GM23338 (cell line): Measurements from ENCODE around the gene SPX. TPM values are rescaled to one million over a fixed set of nuclear protein-coding genes. Genes with fewer than 3 reads are reported as not detected.

Source experiments
- ATAC-seq: fragments of 200-7000 bp; cut with Tn5 transposase; 3 replicates; pipeline ENCODE4 v1.9.1; 2020
- DNase-seq: peaks from one replicate; pipeline ENCODE4 v3.0.0-alpha.2; 2015; ENCODE audit warnings: low spot score
- H2AFZ ChIP-seq: fragments of 200-600 bp; sonication (generic); 2 replicates; pipeline ENCODE4 v1.8.0; 2016; ENCODE audit warnings: antibody characterized with exemption, mild to moderate bottlenecking, moderate library complexity
- H3F3A ChIP-seq: fragments of 200-600 bp; sonication (generic); replicated peaks from 2 replicates; pipeline ENCODE4 v1.8.0; 2017; ENCODE audit warnings: antibody characterized with exemption, mixed run types, low read depth
- H3K27ac ChIP-seq: fragments of 200-600 bp; sonication (generic); 2 replicates; pipeline ENCODE4 v1.6.1; 2016; ENCODE audit warnings: low read depth
- H3K27me3 ChIP-seq: fragments of 200-600 bp; sonication (generic); 2 replicates; pipeline ENCODE4 v1.8.0; 2016; ENCODE audit warnings: mild to moderate bottlenecking, mixed run types, moderate library complexity; ENCODE audit not compliant: insufficient read depth
- H3K36me3 ChIP-seq: fragments of 200-600 bp; sonication (generic); 2 replicates; pipeline ENCODE4 v1.8.0; 2016; ENCODE audit warnings: mild to moderate bottlenecking; ENCODE audit not compliant: insufficient read depth
- H3K4me1 ChIP-seq: fragments of 200-600 bp; sonication (generic); 2 replicates; pipeline ENCODE4 v1.8.0; 2016; ENCODE audit warnings: mild to moderate bottlenecking, moderate library complexity; ENCODE audit not compliant: insufficient read depth
- H3K4me2 ChIP-seq: fragments of 200-600 bp; sonication (generic); 2 replicates; pipeline ENCODE4 v1.7.1; 2017; ENCODE audit warnings: mixed run types
- H3K4me3 ChIP-seq: fragments of 200-600 bp; sonication (generic); 2 replicates; pipeline ENCODE4 v1.6.1; 2016; ENCODE audit warnings: mixed run types
- H3K79me2 ChIP-seq: fragments of 200-600 bp; sonication (generic); replicated peaks from 2 replicates; pipeline ENCODE4 v1.8.0; 2017; ENCODE audit warnings: mild to moderate bottlenecking; ENCODE audit not compliant: insufficient read depth
- H3K9me2 ChIP-seq: fragments of 200-600 bp; sonication (generic); 2 replicates; pipeline ENCODE4 v1.8.0; 2017; ENCODE audit not compliant: insufficient read depth
- H4K20me1 ChIP-seq: fragments of 200-600 bp; sonication (generic); replicated peaks from 2 replicates; pipeline ENCODE4 v1.8.0; 2017; ENCODE audit warnings: mild to moderate bottlenecking; ENCODE audit not compliant: insufficient read depth
- H3K27ac Mint-ChIP-seq: 2 replicates; pipeline ENCODE4 v1.8.0; 2020; ENCODE audit warnings: inconsistent platforms, mild to moderate bottlenecking, moderate library complexity, mixed read lengths
- H3K27me3 Mint-ChIP-seq: 3 replicates; pipeline ENCODE4 v1.8.0; 2022; ENCODE audit warnings: low read depth, mild to moderate bottlenecking, moderate library complexity, mixed read lengths, inconsistent platforms; ENCODE audit not compliant: insufficient read depth, poor library complexity
- H3K36me3 Mint-ChIP-seq: 3 replicates; pipeline ENCODE4 v1.8.0; 2021; ENCODE audit warnings: low read depth, mild to moderate bottlenecking, inconsistent platforms, moderate library complexity, mixed read lengths
- H3K4me1 Mint-ChIP-seq: 3 replicates; pipeline ENCODE4 v1.8.0; 2020; ENCODE audit warnings: mild to moderate bottlenecking, inconsistent platforms, mixed read lengths
- H3K4me3 Mint-ChIP-seq: 3 replicates; pipeline ENCODE4 v1.8.0; 2021; ENCODE audit warnings: moderate library complexity, mild to moderate bottlenecking, inconsistent platforms, mixed read lengths
- H3K9me3 Mint-ChIP-seq: 3 replicates; pipeline ENCODE4 v1.8.0; 2020; ENCODE audit warnings: moderate library complexity, mild to moderate bottlenecking, inconsistent platforms, mixed read lengths
- CREB1 ChIP-seq: fragments of 250-450 bp; sonication (Bioruptor Pico); IDR thresholded peaks from 2 replicates; pipeline ENCODE4 v1.5.0; 2020; ENCODE audit warnings: low read depth, mild to moderate bottlenecking, moderate library complexity
- CTCF ChIP-seq, 2 experiments: fragments of 200-600 bp in 1 of 2; sonication (generic) in 1 of 2; conservative IDR thresholded peaks; 2 replicates each; pipeline versions ENCODE4 v1.5.1 to v1.6.1; 2016 to 2017; ENCODE audit warnings: antibody characterized with exemption in 2 of 2, low read depth in 2 of 2, mild to moderate bottlenecking in 2 of 2, moderate library complexity in 1 of 2
- ETS1 ChIP-seq: IDR thresholded peaks from 2 replicates; pipeline ENCODE4 v1.6.1; 2016; ENCODE audit warnings: antibody characterized with exemption
- EZH2 ChIP-seq: fragments of 200-600 bp; sonication (generic); IDR thresholded peaks from one replicate; pipeline ENCODE4 v1.8.0; 2017; ENCODE audit warnings: antibody characterized with exemption, mild to moderate bottlenecking, low read depth; ENCODE audit not compliant: unreplicated experiment
- EZH2phosphoT487 ChIP-seq: fragments of 200-600 bp; sonication (generic); IDR thresholded peaks from one replicate; pipeline ENCODE4 v1.8.1; 2018; ENCODE audit warnings: antibody characterized with exemption; ENCODE audit not compliant: unreplicated experiment
- JUNB ChIP-seq: IDR thresholded peaks from one replicate; pipeline ENCODE4 v1.6.1; 2016; ENCODE audit warnings: antibody characterized with exemption; ENCODE audit not compliant: unreplicated experiment
- NANOG ChIP-seq: IDR thresholded peaks from 2 replicates; pipeline ENCODE4 v1.6.1; 2016; ENCODE audit warnings: antibody characterized with exemption, borderline replicate concordance
- POLR2AphosphoS5 ChIP-seq: IDR thresholded peaks from 2 replicates; pipeline ENCODE4 v1.6.1; 2016; ENCODE audit warnings: antibody characterized with exemption, low read depth
- REST ChIP-seq: IDR thresholded peaks from one replicate; pipeline ENCODE4 v1.6.1; 2018; ENCODE audit warnings: antibody characterized with exemption; ENCODE audit not compliant: unreplicated experiment
- STAT1 ChIP-seq: IDR thresholded peaks from one replicate; pipeline ENCODE4 v1.6.1; 2016; ENCODE audit warnings: antibody characterized with exemption; ENCODE audit not compliant: unreplicated experiment
- ZNF114 ChIP-seq: fragments of 250-450 bp; sonication (Bioruptor Pico); IDR thresholded peaks from 2 replicates; pipeline ENCODE4 v1.5.0; 2020; ENCODE audit warnings: mild to moderate bottlenecking, moderate library complexity
- ZNF331 ChIP-seq: fragments of 250-450 bp; sonication (Bioruptor Pico); IDR thresholded peaks from 2 replicates; pipeline ENCODE4 v1.5.0; 2020; ENCODE audit warnings: low read depth, mild to moderate bottlenecking, moderate library complexity
- ZNF462 ChIP-seq: fragments of 250-450 bp; sonication (Bioruptor Pico); IDR thresholded peaks from 2 replicates; pipeline ENCODE4 v1.5.0; 2020; ENCODE audit warnings: mild to moderate bottlenecking, moderate library complexity
- polyA plus RNA-seq: library from polyadenylated mRNA; unstranded; fragments of >200 nt; fragmentation: Nextera tagmentation; extraction: Ambion mirVana; gene quantifications from 2 replicates; pipeline ENCODE4 v1.2.1, GENCODE V29; 2016
- total RNA-seq: library from RNA; depleted of rRNA; stranded (reverse); fragments of >200 nt; shearing (Covaris generic); gene quantifications from 2 replicates; pipeline ENCODE4 v1.2.3, GENCODE V29; 2014

SPX gene
- total and polyA plus RNA-seq, 2 experiments from 2014 or later, result 1.3 TPM

- Histone ChIP-seq H3K9me2 (no peaks in the 10 kb centered on the region), H3K79me2 (no peaks in the 10 kb centered on the region), H3K27ac (no peak overlapping the region), H3K4me2 (no peak overlapping the region), H2AFZ (no peak overlapping the region), H3K27me3 (no peaks in the 10 kb centered on the region), H3K4me1 (no peaks in the 10 kb centered on the region), H3K4me3 (no peak overlapping the region), H4K20me1 (no peaks in the 10 kb centered on the region), H3K36me3 (0 out of 2 replicates have a peak, but pooled peaks cover 2% of the 10 kb centered on the region), H3F3A (no peaks in the 10 kb centered on the region)
- peaks cover 10% of the 10 kb centered on the region; the same call in 2 of the 3 replicates for H3K36me3 Mint-ChIP-seq
- ATAC-seq, result no peak
- no peak overlapping the region for H3K27ac Mint-ChIP-seq
- TF ChIP-seq POLR2AphosphoS5 (no peak), ZNF462 (CRISPR knock-in tag) (no peak), STAT1 (no peak), JUNB (no peak), CTCF (conservative IDR thresholded peaks at IDR 0.05; ENCODE audit: low read depth in 2 of 2) (no peak), NANOG (no peak), REST (no peak), ETS1 (no peak), ZNF114 (CRISPR knock-in tag) (no peak), ZNF331 (no peak), CREB1 (CRISPR knock-in tag) (no peak), EZH2 (no peak), EZH2phosphoT487 (no peak)
- H3K4me1 Mint-ChIP-seq, result no peaks in the 10 kb centered on the region
- DNase-seq, result no peak
- no peaks in the 10 kb centered on the region for H3K27me3 Mint-ChIP-seq
- no peak overlapping the region for H3K4me3 Mint-ChIP-seq
- no peaks in the 10 kb centered on the region for H3K9me3 Mint-ChIP-seq
Observed at GRCh38 chr12:21476949-21477348, 49.1 kb upstream of the SPX start.
